Activated naive CD8-positive, alpha-beta T cell (primary cell): ENCODE data around the gene CELF4.

Experiments used
- H3K27ac Mint-ChIP-seq: one replicate; pipeline ENCODE4 v1.8.0; 2021; ENCODE audit warnings: mixed read lengths
- H3K27me3 Mint-ChIP-seq: one replicate; pipeline ENCODE4 v1.8.0; 2021; ENCODE audit warnings: mixed read lengths
- H3K36me3 Mint-ChIP-seq: one replicate; pipeline ENCODE4 v1.8.0; 2021; ENCODE audit warnings: mixed read lengths
- H3K4me1 Mint-ChIP-seq: one replicate; pipeline ENCODE4 v1.8.0; 2021; ENCODE audit warnings: low read depth, mixed read lengths
- H3K4me3 Mint-ChIP-seq: one replicate; pipeline ENCODE4 v1.8.0; 2021; ENCODE audit warnings: mild to moderate bottlenecking, mixed read lengths
- H3K9me3 Mint-ChIP-seq: one replicate; pipeline ENCODE4 v1.8.0; 2021; ENCODE audit warnings: low read depth, mixed read lengths

Gene CELF4

GRCh38 chr18:37545461-37546271 is 19.9 kb downstream of the CELF4 start:
- Mint-ChIP-seq H3K36me3 (no peaks in the 10 kb centered on the region), H3K27ac (no peak overlapping the region), H3K27me3 (peaks cover 12% of the 10 kb centered on the region), H3K4me1 (no peaks in the 10 kb centered on the region), H3K9me3 (no peaks in the 10 kb centered on the region), H3K4me3 (no peak overlapping the region)

- Mint-ChIP-seq H3K36me3 (no peaks in the 10 kb centered on the region), H3K4me3 (no peak overlapping the region), H3K27ac (no peak overlapping the region), H3K9me3 (no peaks in the 10 kb centered on the region), H3K4me1 (no peaks in the 10 kb centered on the region), H3K27me3 (peaks cover 12% of the 10 kb centered on the region)
These were observed 20.9 kb downstream of the CELF4 start for GRCh38 chr18:37544713-37545112.

GRCh38 chr18:37544217-37544616 is 21.4 kb downstream of the CELF4 start:
- H3K27ac Mint-ChIP-seq: no peak overlapping the region
- no peaks in the 10 kb centered on the region for H3K9me3 Mint-ChIP-seq
- no peaks in the 10 kb centered on the region for H3K36me3 Mint-ChIP-seq
- no peaks in the 10 kb centered on the region for H3K4me1 Mint-ChIP-seq
- no peak overlapping the region for H3K4me3 Mint-ChIP-seq
- H3K27me3 Mint-ChIP-seq: peaks cover 12% of the 10 kb centered on the region

- Mint-ChIP-seq H3K4me3 (no peak overlapping the region), H3K36me3 (no peaks in the 10 kb centered on the region), H3K4me1 (no peaks in the 10 kb centered on the region), H3K9me3 (no peaks in the 10 kb centered on the region), H3K27ac (no peak overlapping the region), H3K27me3 (peaks cover 20% of the 10 kb centered on the region)
These were observed 22.3 kb downstream of the CELF4 start for GRCh38 chr18:37543321-37543720.

GRCh38 chr18:37541517-37541916 is 24.1 kb downstream of the CELF4 start:
- H3K27me3 Mint-ChIP-seq: peaks cover 22% of the 10 kb centered on the region
- H3K4me3 Mint-ChIP-seq: no peak overlapping the region
- no peaks in the 10 kb centered on the region for H3K4me1 Mint-ChIP-seq
- H3K27ac Mint-ChIP-seq: no peak overlapping the region
- H3K36me3 Mint-ChIP-seq: no peaks in the 10 kb centered on the region
- H3K9me3 Mint-ChIP-seq: no peaks in the 10 kb centered on the region

GRCh38 chr18:37540424-37541138 is 25.0 kb downstream of the CELF4 start:
- Mint-ChIP-seq H3K9me3 (no peaks in the 10 kb centered on the region), H3K27me3 (peaks cover 22% of the 10 kb centered on the region), H3K27ac (no peak overlapping the region), H3K4me3 (no peak overlapping the region), H3K36me3 (no peaks in the 10 kb centered on the region), H3K4me1 (no peaks in the 10 kb centered on the region)

DNA sequence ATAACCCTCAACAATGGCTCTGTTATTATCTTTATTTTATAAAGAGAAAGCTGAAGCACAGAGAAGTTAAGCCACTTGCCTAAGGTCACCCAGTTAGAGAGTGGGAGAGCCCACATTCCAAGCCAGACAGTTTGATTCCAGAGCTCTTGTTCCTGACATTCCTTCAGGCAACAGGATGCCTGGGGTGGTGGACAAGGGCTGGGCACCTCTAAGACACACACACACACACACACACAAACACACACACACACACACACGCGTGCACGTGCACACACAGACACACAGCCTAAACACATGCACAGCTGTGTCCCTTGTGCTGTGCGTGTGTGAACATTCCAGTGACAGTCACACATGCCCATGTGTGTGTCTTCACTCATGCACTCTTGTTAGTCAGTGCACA is 26.4 kb downstream of the CELF4 start:
- Mint-ChIP-seq H3K27me3 (peaks cover 22% of the 10 kb centered on the region), H3K9me3 (no peaks in the 10 kb centered on the region), H3K4me3 (no peak overlapping the region), H3K36me3 (no peaks in the 10 kb centered on the region), H3K4me1 (no peaks in the 10 kb centered on the region), H3K27ac (no peak overlapping the region)

DNA sequence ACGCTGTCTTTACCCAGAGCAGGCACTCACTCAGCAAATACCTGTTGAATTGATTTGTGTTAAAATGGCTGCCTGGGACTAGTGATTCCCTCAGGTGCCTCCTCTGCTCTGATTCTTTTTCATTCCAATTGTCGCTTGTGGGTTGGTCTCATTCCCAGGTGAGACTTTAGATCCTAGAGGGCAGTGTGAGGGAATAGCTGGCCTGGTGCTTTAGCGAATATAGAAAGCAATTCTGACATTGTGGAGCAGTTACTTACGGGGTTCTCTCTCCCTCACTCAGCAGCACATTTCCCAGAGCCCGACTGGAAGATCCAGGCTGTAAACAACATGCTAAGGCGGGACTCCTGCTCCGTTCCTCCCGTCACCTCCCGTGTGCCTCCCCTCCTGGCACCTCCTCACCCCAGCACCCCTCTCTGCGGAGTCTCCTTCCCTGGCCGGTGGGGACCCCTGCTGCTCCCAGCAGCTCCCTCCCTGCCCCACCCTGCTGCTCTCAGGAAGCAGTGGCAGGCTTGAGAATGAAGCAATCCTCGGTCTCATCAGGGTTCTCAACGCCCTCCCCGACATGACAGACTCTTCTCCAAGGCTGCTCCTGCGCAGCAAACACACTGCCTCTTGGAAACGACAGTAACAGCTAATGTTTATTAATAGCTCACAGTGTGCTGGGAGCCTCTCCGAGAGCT is 26.9 kb downstream of the CELF4 start:
- no peaks in the 10 kb centered on the region for H3K9me3 Mint-ChIP-seq
- no peaks in the 10 kb centered on the region for H3K4me1 Mint-ChIP-seq
- H3K27ac Mint-ChIP-seq: no peak overlapping the region
- peaks cover 22% of the 10 kb centered on the region for H3K27me3 Mint-ChIP-seq
- H3K36me3 Mint-ChIP-seq: no peaks in the 10 kb centered on the region
- no peak overlapping the region for H3K4me3 Mint-ChIP-seq

DNA sequence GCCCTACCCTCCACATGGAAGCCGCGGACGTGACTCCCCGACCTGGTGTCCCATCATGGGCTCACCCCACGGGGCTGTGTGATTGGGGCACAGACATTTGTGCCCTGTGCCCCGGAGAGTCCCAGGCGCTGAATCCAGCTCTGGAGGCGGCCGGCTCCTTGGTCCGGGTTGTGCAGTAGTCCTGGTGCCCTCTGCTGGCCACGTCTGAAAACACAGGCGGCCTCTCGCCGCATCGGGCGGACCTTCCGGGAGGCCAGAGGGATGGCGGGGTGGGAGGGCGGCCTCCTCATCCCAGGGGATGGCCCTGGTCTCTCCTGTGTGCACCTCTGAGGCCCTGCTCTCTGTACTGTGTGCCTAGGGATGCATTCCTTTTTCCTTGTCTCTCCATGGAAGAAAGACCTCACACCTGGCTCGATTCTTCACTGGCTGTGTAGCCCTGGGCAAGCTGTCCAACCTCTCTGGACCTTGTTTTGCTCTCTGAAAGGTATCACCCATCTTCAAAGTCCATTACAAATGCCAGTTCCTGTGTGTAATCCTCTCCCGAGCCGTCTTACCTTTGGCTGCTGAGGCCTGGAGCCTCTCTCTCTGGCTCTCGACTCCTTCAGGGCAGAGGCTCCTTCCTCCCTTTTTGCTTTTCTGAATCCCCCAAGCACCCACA is 27.6 kb downstream of the CELF4 start:
- peaks cover 22% of the 10 kb centered on the region for H3K27me3 Mint-ChIP-seq
- no peak overlapping the region for H3K4me3 Mint-ChIP-seq
- no peaks in the 10 kb centered on the region for H3K4me1 Mint-ChIP-seq
- H3K27ac Mint-ChIP-seq: no peak overlapping the region
- no peaks in the 10 kb centered on the region for H3K9me3 Mint-ChIP-seq
- no peaks in the 10 kb centered on the region for H3K36me3 Mint-ChIP-seq

- no peaks in the 10 kb centered on the region for H3K9me3 Mint-ChIP-seq
- H3K4me1 Mint-ChIP-seq: no peaks in the 10 kb centered on the region
- peaks cover 19% of the 10 kb centered on the region for H3K27me3 Mint-ChIP-seq
- H3K27ac Mint-ChIP-seq: no peak overlapping the region
- H3K36me3 Mint-ChIP-seq: no peaks in the 10 kb centered on the region
- no peak overlapping the region for H3K4me3 Mint-ChIP-seq
These were observed 28.9 kb downstream of the CELF4 start for GRCh38 chr18:37536656-37537055.

GRCh38 chr18:37535968-37536367 is 29.6 kb downstream of the CELF4 start:
- peaks cover 17% of the 10 kb centered on the region for H3K27me3 Mint-ChIP-seq
- H3K9me3 Mint-ChIP-seq: no peaks in the 10 kb centered on the region
- no peak overlapping the region for H3K4me3 Mint-ChIP-seq
- H3K4me1 Mint-ChIP-seq: no peaks in the 10 kb centered on the region
- no peak overlapping the region for H3K27ac Mint-ChIP-seq
- H3K36me3 Mint-ChIP-seq: no peaks in the 10 kb centered on the region

DNA sequence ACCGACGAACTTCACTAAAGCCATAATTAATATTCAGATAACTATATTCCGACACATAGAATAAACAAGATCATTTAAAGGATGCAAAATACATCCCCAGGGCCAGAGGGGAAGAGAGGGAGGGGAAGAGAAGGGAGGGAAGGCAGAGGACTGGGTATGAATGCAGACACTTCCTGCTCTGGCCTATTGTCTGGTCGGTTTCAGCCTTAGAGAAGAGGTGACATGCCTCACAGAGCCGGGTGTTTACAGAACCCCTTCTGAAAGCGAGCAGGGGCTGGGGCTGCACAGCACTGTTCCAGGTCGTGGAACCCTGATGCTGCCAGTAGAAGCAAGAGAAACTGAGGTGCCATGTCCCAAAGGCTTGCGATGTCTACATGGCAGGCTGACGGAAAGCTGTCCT is 31.0 kb downstream of the CELF4 start:
- Mint-ChIP-seq H3K36me3 (no peaks in the 10 kb centered on the region), H3K9me3 (no peaks in the 10 kb centered on the region), H3K27ac (no peak overlapping the region), H3K4me1 (no peaks in the 10 kb centered on the region), H3K27me3 (peaks cover 15% of the 10 kb centered on the region), H3K4me3 (no peak overlapping the region)

DNA sequence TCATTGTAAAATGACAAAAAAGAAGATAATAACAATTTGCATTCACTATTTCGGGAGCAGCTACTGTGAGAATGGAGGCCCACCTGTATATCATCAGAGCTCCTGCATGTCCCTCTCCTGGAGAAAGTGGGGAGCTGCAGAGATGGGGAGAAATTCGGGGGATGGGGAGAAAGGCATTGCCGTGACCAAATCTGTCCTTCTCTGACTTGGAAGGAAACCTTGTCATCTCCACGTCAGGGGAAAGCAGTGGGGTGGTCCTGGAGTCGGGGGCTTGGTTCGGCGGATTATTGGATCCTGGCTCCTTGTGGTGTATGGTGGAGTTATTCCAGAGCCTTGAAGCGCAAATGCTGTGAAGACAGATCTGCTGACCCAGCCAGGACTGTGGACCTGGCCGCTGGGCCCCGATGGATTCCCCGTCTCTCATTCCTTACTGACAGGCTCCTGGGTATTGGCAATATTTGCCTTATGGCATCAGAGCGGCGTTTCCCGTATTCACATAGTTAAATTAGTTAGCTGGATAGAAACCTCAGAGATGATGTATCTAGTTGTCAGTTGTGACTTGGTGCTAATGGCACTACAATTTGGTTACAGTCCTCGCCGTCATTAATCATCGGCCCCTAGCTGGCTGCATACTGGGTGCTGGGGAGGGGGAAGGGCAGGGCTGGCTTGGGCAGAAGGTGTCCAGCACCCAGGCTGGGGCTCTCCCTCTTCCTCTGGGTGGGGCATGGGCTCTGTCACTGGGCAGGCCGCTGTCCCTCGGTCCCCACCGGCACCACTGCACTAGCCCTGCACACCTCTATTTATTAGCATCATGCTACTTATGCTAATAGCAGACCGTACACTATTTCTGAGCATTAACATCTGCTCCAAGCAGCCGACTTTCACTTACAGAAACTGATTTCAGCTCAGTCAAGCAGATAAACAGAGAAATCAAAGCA is 31.7 kb downstream of the CELF4 start:
- Mint-ChIP-seq H3K27ac (no peak overlapping the region), H3K4me3 (no peak overlapping the region), H3K27me3 (peaks cover 15% of the 10 kb centered on the region), H3K36me3 (no peaks in the 10 kb centered on the region), H3K4me1 (no peaks in the 10 kb centered on the region), H3K9me3 (no peaks in the 10 kb centered on the region)

DNA sequence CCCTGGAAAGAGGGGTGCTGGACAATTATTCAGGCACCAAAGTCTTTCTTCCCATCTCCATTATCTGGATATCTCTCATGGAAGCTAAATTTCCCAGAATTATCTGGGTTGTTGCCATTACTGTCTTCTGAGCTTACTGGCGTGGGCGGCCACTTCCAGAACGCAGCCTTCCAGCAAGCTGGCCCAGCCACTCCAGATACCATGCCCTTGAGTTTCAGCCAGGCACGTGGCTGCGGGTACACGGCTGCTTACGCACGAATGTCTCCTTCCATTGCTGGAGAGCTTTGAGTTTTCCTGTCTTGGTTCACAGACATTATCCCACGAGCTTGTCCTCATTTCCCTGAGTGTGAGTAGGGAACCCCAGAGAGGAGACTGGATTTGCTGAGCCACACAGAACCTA is 32.7 kb downstream of the CELF4 start:
- Mint-ChIP-seq H3K27me3 (peaks cover 7% of the 10 kb centered on the region), H3K4me1 (no peaks in the 10 kb centered on the region), H3K4me3 (no peak overlapping the region), H3K9me3 (no peaks in the 10 kb centered on the region), H3K36me3 (no peaks in the 10 kb centered on the region), H3K27ac (no peak overlapping the region)
